ENCODE measurements around the gene MSL1. TPM values are rescaled to one million over a fixed set of nuclear protein-coding genes. Genes with fewer than 3 reads are reported as not detected.

MSL1 gene
- total RNA-seq, 2 donors from 2014 or later = 95.4 to 108 TPM

DNA sequence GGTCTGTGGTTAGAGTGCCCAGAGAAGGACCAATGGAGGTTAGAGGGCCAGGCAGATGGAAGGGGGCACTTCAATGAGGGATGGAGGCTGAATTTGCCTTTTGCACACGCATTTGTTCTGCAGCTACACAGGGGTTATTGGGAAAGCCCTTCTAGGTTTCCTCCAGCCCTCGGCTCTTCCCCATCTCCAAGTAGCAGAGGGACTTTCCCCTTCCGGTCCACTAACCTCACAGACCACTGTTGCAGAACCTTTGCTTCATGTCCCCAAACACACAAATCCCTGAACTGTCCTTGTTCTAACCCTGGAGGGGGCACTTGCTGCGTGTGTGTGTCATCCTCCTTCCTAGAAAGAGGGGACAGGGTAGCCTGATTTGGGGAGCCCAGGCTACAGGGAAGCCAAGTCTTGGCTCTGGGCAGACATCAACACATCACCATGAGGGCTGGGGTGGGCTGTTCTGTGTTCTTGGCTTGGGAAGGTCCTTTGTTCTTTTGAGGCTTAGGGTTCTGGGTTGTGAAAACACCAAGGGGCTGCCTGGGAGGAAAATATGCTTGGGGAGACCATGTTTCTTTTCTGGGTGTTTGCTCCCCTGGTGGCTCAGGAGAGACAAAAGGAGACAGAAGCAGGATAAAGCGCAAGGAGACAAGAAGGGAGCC, 14.1 kb upstream of the MSL1 start:
- 81 to 86% methylated on average over 4 to 5 of the region's 5 CpGs for WGBS, 2 experiments (ENCODE audit: insufficient coverage in 1 of 2, insufficient read length in 1 of 2)
- Mint-ChIP-seq H3K27ac (peak overlapping the region; percentile 86), H3K36me3 (ENCODE audit: low read depth) (no peaks in the 10 kb centered on the region), H3K9me3 (no peaks in the 10 kb centered on the region), H3K4me1 (peaks cover 78% of the 10 kb centered on the region), H3K4me3 (peak overlapping the region; percentile 31), H3K27me3 (ENCODE audit: insufficient read depth) (peaks cover 90% of the 10 kb centered on the region)
- Histone ChIP-seq H3K27ac (ENCODE audit: low read depth, low read length) (peak overlapping the region; percentile 11), H3K36me3 (ENCODE audit: control insufficient read depth, insufficient read depth, low read length) (no peaks in the 10 kb centered on the region), H3K4me1 (ENCODE audit: control insufficient read depth, insufficient read depth, low read length) (peaks cover 15% of the 10 kb centered on the region), H3K9ac (ENCODE audit: extremely low read depth, low read length, poor library complexity, severe bottlenecking) (no peak overlapping the region), H3K9me3 (ENCODE audit: control insufficient read depth, low read length) (no peaks in the 10 kb centered on the region), H3K4me3 (ENCODE audit: low read length) (no peak overlapping the region), H3K27me3 (ENCODE audit: control insufficient read depth, insufficient read depth, low read length, poor library complexity, severe bottlenecking) (peaks cover 42% of the 10 kb centered on the region)
- TF ChIP-seq, protein P1, sequence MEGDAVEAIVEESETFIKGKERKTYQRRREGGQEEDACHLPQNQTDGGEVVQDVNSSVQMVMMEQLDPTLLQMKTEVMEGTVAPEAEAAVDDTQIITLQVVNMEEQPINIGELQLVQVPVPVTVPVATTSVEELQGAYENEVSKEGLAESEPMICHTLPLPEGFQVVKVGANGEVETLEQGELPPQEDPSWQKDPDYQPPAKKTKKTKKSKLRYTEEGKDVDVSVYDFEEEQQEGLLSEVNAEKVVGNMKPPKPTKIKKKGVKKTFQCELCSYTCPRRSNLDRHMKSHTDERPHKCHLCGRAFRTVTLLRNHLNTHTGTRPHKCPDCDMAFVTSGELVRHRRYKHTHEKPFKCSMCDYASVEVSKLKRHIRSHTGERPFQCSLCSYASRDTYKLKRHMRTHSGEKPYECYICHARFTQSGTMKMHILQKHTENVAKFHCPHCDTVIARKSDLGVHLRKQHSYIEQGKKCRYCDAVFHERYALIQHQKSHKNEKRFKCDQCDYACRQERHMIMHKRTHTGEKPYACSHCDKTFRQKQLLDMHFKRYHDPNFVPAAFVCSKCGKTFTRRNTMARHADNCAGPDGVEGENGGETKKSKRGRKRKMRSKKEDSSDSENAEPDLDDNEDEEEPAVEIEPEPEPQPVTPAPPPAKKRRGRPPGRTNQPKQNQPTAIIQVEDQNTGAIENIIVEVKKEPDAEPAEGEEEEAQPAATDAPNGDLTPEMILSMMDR (conservative IDR thresholded peaks at IDR 0.05) = no peak
- peak; percentile 76 for DNase-seq

DNA sequence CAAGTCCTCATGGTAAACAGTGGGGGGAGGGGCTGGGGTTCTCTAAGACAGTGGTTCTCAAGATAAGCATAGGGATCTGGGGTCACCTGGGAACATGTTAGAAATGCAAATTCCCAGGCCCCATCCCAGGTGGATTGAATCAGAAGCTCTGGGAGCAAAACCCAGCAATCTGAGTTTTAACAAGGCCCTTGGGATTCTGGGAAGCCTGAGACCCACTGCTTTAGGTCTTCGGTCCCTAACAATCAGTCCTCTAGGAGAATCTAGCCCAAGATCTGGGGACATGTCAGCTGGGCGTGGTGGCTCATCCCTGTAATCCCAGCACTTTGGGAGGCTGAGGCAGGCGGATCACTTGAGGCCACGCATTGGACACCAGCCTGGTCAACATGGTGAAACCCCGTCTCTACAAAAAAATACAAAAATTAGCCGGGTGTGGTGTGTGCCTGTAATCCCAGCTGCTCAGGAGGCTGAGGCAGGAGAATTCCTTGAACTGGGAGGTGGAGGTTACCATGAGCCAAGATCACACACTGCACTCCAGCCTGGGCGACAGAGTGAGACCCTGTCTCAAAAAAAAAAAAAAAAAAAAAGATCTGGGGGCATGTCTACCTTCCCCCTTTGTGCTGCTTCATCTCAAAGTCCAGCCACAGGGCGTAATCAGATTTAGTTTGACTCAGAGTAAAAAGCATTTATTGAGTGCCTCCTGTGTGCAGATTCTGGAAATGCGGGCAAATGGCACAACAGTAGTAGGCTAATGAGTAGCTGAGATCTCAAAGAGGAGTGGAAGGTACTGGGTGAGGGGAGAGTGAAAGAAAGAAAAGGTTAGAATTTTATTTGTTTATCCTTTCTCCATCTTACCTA, 12.6 kb upstream of the MSL1 start:
- H3K27me3 Mint-ChIP-seq (ENCODE audit: insufficient read depth) = peaks cover 90% of the 10 kb centered on the region
- H3K4me1 Mint-ChIP-seq = peaks cover 76% of the 10 kb centered on the region
- Histone ChIP-seq H3K4me3 (ENCODE audit: low read length) (no peak overlapping the region), H3K36me3 (ENCODE audit: control insufficient read depth, insufficient read depth, low read length) (no peaks in the 10 kb centered on the region), H3K9me3 (ENCODE audit: control insufficient read depth, low read length) (no peaks in the 10 kb centered on the region), H3K27ac (ENCODE audit: low read depth, low read length) (no peak overlapping the region), H3K4me1 (ENCODE audit: control insufficient read depth, insufficient read depth, low read length) (peaks cover 18% of the 10 kb centered on the region), H3K9ac (ENCODE audit: extremely low read depth, low read length, poor library complexity, severe bottlenecking) (no peak overlapping the region), H3K27me3 (ENCODE audit: control insufficient read depth, insufficient read depth, low read length, poor library complexity, severe bottlenecking) (peaks cover 52% of the 10 kb centered on the region)
- no peak overlapping the region for H3K27ac Mint-ChIP-seq
- H3K36me3 Mint-ChIP-seq (ENCODE audit: low read depth) = no peaks in the 10 kb centered on the region
- no peak overlapping the region for H3K4me3 Mint-ChIP-seq
- TF ChIP-seq, protein P1 (conservative IDR thresholded peaks at IDR 0.05) = peak; percentile 46
- H3K9me3 Mint-ChIP-seq = no peaks in the 10 kb centered on the region
- DNase-seq = peak; percentile 59
- 89 to 93% methylated on average over 6 to 9 of the region's 9 CpGs for WGBS, 2 experiments (ENCODE audit: insufficient coverage in 1 of 2, insufficient read length in 1 of 2)

DNA sequence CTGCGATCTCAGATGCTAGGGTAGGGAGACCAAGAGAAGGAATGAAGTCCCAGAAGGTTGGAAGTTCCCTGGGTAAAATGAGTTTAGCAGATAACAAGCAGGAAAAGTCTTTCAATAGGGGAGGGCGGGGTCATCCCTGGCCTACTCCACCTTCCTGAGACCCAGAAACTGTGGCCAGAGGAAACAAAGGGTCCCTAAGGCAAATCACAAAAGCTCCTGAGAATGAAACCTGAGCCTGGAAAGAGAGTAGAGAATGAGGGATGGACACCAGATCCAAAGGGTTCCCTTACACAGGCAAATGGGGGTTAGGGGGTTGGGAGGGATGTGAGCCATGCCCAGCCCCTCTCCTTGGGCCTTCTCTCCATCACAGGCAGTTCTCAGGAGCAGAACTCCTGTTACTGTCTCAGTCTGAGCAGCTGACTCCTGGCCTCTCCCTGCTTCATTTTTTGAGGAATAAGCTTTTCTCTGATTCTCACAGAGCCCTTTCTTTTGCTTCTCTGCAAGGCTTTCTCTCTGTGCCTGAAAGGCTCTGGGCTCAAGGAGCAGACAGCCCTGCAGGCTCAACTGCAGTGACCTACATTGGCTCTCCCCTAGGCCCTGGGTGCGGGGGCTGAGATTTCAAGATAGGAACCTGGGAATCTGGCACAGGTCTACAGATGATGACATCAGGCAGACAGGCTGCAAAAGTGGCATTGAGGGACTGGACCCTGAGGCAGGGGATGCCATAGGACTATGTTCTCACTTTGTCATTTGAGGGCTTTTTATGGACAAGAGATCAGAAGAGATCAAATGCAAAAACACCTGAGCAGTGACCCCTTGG, 11.5 kb upstream of the MSL1 start:
- no peaks in the 10 kb centered on the region for H3K36me3 ChIP-seq (ENCODE audit: control insufficient read depth, insufficient read depth, low read length)
- H3K27ac Mint-ChIP-seq = no peak overlapping the region
- H3K4me3 ChIP-seq (ENCODE audit: low read length) = no peak overlapping the region
- peaks cover 18% of the 10 kb centered on the region for H3K4me1 ChIP-seq (ENCODE audit: control insufficient read depth, insufficient read depth, low read length)
- H3K27ac ChIP-seq (ENCODE audit: low read depth, low read length) = peak overlapping the region; percentile 40
- H3K4me3 Mint-ChIP-seq = no peak overlapping the region
- no peak overlapping the region for H3K9ac ChIP-seq (ENCODE audit: extremely low read depth, low read length, poor library complexity, severe bottlenecking)
- peaks cover 62% of the 10 kb centered on the region for H3K27me3 ChIP-seq (ENCODE audit: control insufficient read depth, insufficient read depth, low read length, poor library complexity, severe bottlenecking)
- peak; percentile 71 for DNase-seq
- TF ChIP-seq, protein P1 (conservative IDR thresholded peaks at IDR 0.05) = no peak
- H3K27me3 Mint-ChIP-seq (ENCODE audit: insufficient read depth) = peaks cover 90% of the 10 kb centered on the region
- no peaks in the 10 kb centered on the region for H3K9me3 Mint-ChIP-seq
- WGBS, 2 experiments (ENCODE audit: insufficient coverage in 1 of 2, insufficient read length in 1 of 2) = 80 to 89% methylated on average over 1 to 3 of the region's 3 CpGs
- H3K4me1 Mint-ChIP-seq = peaks cover 67% of the 10 kb centered on the region
- no peaks in the 10 kb centered on the region for H3K9me3 ChIP-seq (ENCODE audit: control insufficient read depth, low read length)
- H3K36me3 Mint-ChIP-seq (ENCODE audit: low read depth) = no peaks in the 10 kb centered on the region
